A673 (cell line): ENCODE results near the gene POLN. TPM values are rescaled to one million over a fixed set of nuclear protein-coding genes. Genes with fewer than 3 reads are reported as not detected.

Experiments
- BruUV-seq: library from RNA; stranded (reverse); fragments of 400-500 nt; replicated peaks from 2 replicates; lab custom pipeline; 2021; lab: Mats Ljungman, UMichigan
- CTCF ChIA-PET: fragments of 300-600 bp; sonication (Branson Sonifier 250); formaldehyde crosslinking; loops from one replicate; lab custom pipeline; 2022; ENCODE audit warnings: antibody characterized with exemption; lab: Charles Lee
- POLR2A ChIA-PET: fragments of 300-600 bp; sonication (Branson Sonifier 250); formaldehyde crosslinking; loops from one replicate; lab custom pipeline; 2022; ENCODE audit warnings: antibody characterized with exemption; ENCODE audit not compliant: low non-redundant PET; lab: Charles Lee
- DNase-seq: peaks from one replicate; pipeline ENCODE4 v3.0.0-alpha.2; 2015; ENCODE audit warnings: low spot score
- H3K27ac ChIP-seq: fragments of 200-600 bp; sonication (generic); 2 replicates; pipeline ENCODE4 v1.5.1; 2016; ENCODE audit warnings: mixed run types, low read depth, mild to moderate bottlenecking, mixed read lengths, antibody characterized with exemption, low read length; ENCODE audit not compliant: poor library complexity, severe bottlenecking
- H3K27me3 ChIP-seq: fragments of 200-600 bp; sonication (generic); replicated peaks from 2 replicates; pipeline ENCODE4 v1.6.1; 2017; ENCODE audit warnings: mixed run types, low read depth, mild to moderate bottlenecking, mixed read lengths, antibody characterized with exemption, low read length; ENCODE audit not compliant: insufficient read depth, poor library complexity
- H3K36me3 ChIP-seq: fragments of 200-600 bp; sonication (generic); 2 replicates; pipeline ENCODE4 v1.6.1; 2016; ENCODE audit warnings: mixed run types, mild to moderate bottlenecking, mixed read lengths, antibody characterized with exemption, low read length; ENCODE audit not compliant: insufficient read depth, poor library complexity, severe bottlenecking
- H3K4me1 ChIP-seq: fragments of 200-600 bp; sonication (generic); 2 replicates; pipeline ENCODE4 v1.6.1; 2017; ENCODE audit warnings: mixed run types, mild to moderate bottlenecking, mixed read lengths, antibody characterized with exemption, low read length; ENCODE audit not compliant: insufficient read depth, poor library complexity, severe bottlenecking
- H3K4me3 ChIP-seq: fragments of 200-600 bp; sonication (generic); 2 replicates; pipeline ENCODE4 v1.5.1; 2016; ENCODE audit warnings: low read depth, mixed run types, mild to moderate bottlenecking, mixed read lengths, low read length; ENCODE audit not compliant: poor library complexity, severe bottlenecking
- H3K9me3 ChIP-seq: fragments of 200-600 bp; sonication (generic); 2 replicates; pipeline ENCODE4 v1.6.1; 2016; ENCODE audit warnings: mixed run types, low read depth, mild to moderate bottlenecking, mixed read lengths, antibody characterized with exemption, low read length; ENCODE audit not compliant: poor library complexity, severe bottlenecking
- CTCF ChIP-seq: fragments of 300-800, 200-600 bp; sonication (generic); conservative IDR thresholded peaks from 2 replicates; pipeline ENCODE4 v1.5.1; 2017; ENCODE audit warnings: low read depth, mild to moderate bottlenecking, antibody characterized with exemption, low read length, moderate library complexity, mixed read lengths
- EZH2 ChIP-seq: fragments of 200-600 bp; sonication (generic); IDR thresholded peaks from 2 replicates; pipeline ENCODE4 v1.6.1; 2017; ENCODE audit warnings: borderline replicate concordance, low read depth, mild to moderate bottlenecking, mixed read lengths, antibody characterized with exemption, low read length; ENCODE audit not compliant: poor library complexity, severe bottlenecking
- intact Hi-C: fragments of 100-400 bp; cut with micrococcal nuclease; formaldehyde crosslinking; loops from one replicate; pipeline ENCODE4 v1.10.0; 2022; ENCODE audit not compliant: unreplicated experiment
- total RNA-seq: library from RNA; stranded (reverse); gene quantifications from 2 replicates; pipeline ENCODE4 v1.2.3, GENCODE V29; 2021

The POLN gene
- total RNA-seq, 1 experiment from 2014 or later: 4.0 TPM

- Histone ChIP-seq H3K4me1 (no peaks in the 10 kb centered on the region), H3K27me3 (no peaks in the 10 kb centered on the region), H3K4me3 (no peak overlapping the region), H3K36me3 (no peaks in the 10 kb centered on the region), H3K9me3 (no peaks in the 10 kb centered on the region), H3K27ac (no peak overlapping the region)
- TF ChIP-seq CTCF (no peak), EZH2 (no peak)
- no TSS peak for BruUV-seq
- ChIA-PET CTCF (no interaction called here), POLR2A (no interaction called here)
- DNase-seq: no peak
- intact Hi-C loops: loop anchor here (10.0 kb wide), 1 partner anchor 148 kb away; the partner anchor contains the start of genes CFAP99 and ZFYVE28
Observed at GRCh38 chr4:2266821-2267220, 24.9 kb upstream of the POLN start.

GRCh38 chr4:2266181-2266580 lies 24.3 kb upstream of the POLN start:
- Histone ChIP-seq H3K9me3 (no peaks in the 10 kb centered on the region), H3K4me3 (no peak overlapping the region), H3K4me1 (no peaks in the 10 kb centered on the region), H3K36me3 (no peaks in the 10 kb centered on the region), H3K27me3 (no peaks in the 10 kb centered on the region), H3K27ac (no peak overlapping the region)
- TF ChIP-seq CTCF (no peak), EZH2 (no peak)
- intact Hi-C loops: loop anchor here (10.0 kb wide), 1 partner anchor 149 kb away; the partner anchor contains the start of genes CFAP99 and ZFYVE28
- BruUV-seq: no TSS peak
- CTCF ChIA-PET: no interaction called here
- POLR2A ChIA-PET: no interaction called here
- DNase-seq: no peak

- DNase-seq: no peak
- POLR2A ChIA-PET: no interaction called here
- no peak overlapping the region for H3K4me3 ChIP-seq
- H3K9me3 ChIP-seq: no peaks in the 10 kb centered on the region
- TF ChIP-seq CTCF (no peak), EZH2 (no peak)
- no peak overlapping the region for H3K27ac ChIP-seq
- BruUV-seq: no TSS peak
- no peaks in the 10 kb centered on the region for H3K4me1 ChIP-seq
- H3K36me3 ChIP-seq: no peaks in the 10 kb centered on the region
- intact Hi-C loops: loop anchor here (10.0 kb wide), 1 partner anchor 149 kb away; the partner anchor contains the start of genes CFAP99 and ZFYVE28
- CTCF ChIA-PET: no interaction called here
- no peaks in the 10 kb centered on the region for H3K27me3 ChIP-seq
Observed at GRCh38 chr4:2265113-2266110, 23.5 kb upstream of the POLN start.
